Natural killer cell (primary cell): Measurements from ENCODE around the gene AKT1. TPM values are rescaled to one million over a fixed set of nuclear protein-coding genes. Genes with fewer than 3 reads are reported as not detected.

Experiments
- ATAC-seq, 3 donors: fragments of 150-1000 bp in 2 of 3; fragments of 200-7000 bp in 1 of 3; cut with Tn5 transposase; 1 replicate in 1 of 3; 2 replicates in 2 of 3; pipeline ENCODE4 v1.10.0; 2021; ENCODE audit warnings: mild to moderate bottlenecking in 2 of 3, moderate library complexity in 2 of 3
- DNase-seq, 2 donors: peaks; one replicate each; pipeline versions ENCODE4 v3.0.0 to v3.0.0-alpha.2; 2013 to 2021; ENCODE audit warnings: mixed read lengths in 1 of 2
- H3K27ac ChIP-seq: one replicate; pipeline ENCODE4 v1.5.1; 2013; ENCODE audit warnings: mild to moderate bottlenecking, low read length
- H3K27me3 ChIP-seq: one replicate; pipeline ENCODE4 v1.6.1; 2013; ENCODE audit warnings: low read length; ENCODE audit not compliant: control insufficient read depth, insufficient read depth
- H3K36me3 ChIP-seq: one replicate; pipeline ENCODE4 v1.6.1; 2013; ENCODE audit warnings: low read length; ENCODE audit not compliant: control insufficient read depth, insufficient read depth
- H3K4me1 ChIP-seq: one replicate; pipeline ENCODE4 v1.6.1; 2013; ENCODE audit warnings: low read length; ENCODE audit not compliant: control insufficient read depth, insufficient read depth
- H3K4me3 ChIP-seq: one replicate; pipeline ENCODE4 v1.5.1; 2013; ENCODE audit warnings: low read length
- H3K9me3 ChIP-seq: one replicate; pipeline ENCODE4 v1.6.1; 2013; ENCODE audit warnings: low read length; ENCODE audit not compliant: control insufficient read depth, insufficient read depth
- H3K27ac Mint-ChIP-seq, 2 donors: one replicate each; pipeline ENCODE4 v1.8.0; 2022; ENCODE audit warnings: mild to moderate bottlenecking in 2 of 2, mixed read lengths in 2 of 2, moderate library complexity in 1 of 2
- H3K27me3 Mint-ChIP-seq, 2 donors: one replicate each; pipeline ENCODE4 v1.8.0; 2022; ENCODE audit warnings: low read depth in 2 of 2, mixed read lengths in 2 of 2
- H3K36me3 Mint-ChIP-seq: one replicate; pipeline ENCODE4 v1.8.0; 2022; ENCODE audit warnings: mixed read lengths
- H3K4me1 Mint-ChIP-seq, 2 donors: one replicate each; pipeline ENCODE4 v1.8.0; 2022; ENCODE audit warnings: mixed read lengths in 2 of 2
- H3K4me3 Mint-ChIP-seq: one replicate; pipeline ENCODE4 v1.8.0; 2022; ENCODE audit warnings: mild to moderate bottlenecking, moderate library complexity, mixed read lengths
- H3K9me3 Mint-ChIP-seq, 2 donors: one replicate each; pipeline ENCODE4 v1.8.0; 2022; ENCODE audit warnings: mixed read lengths in 2 of 2
- CTCF ChIP-seq: fragments of 200-600 bp; IDR thresholded peaks from one replicate; pipeline ENCODE4 v1.8.0; 2022; ENCODE audit warnings: antibody characterized with exemption
- WGBS: methylation state at CpG from one replicate; pipeline ENCODE4 v1.1.7; 2013; ENCODE audit warnings: missing lambda C conversion rate; ENCODE audit not compliant: insufficient coverage; 5-methylcytosine and 5-hydroxymethylcytosine counted together
- intact Hi-C: fragments of 100-400 bp; cut with micrococcal nuclease; formaldehyde crosslinking; loops from one replicate; pipeline ENCODE4 v1.14.2; 2022
- total RNA-seq, 4 donors: library from RNA; stranded (reverse); fragments of 120-200 nt in 1 of 4; gene quantifications; one replicate each; pipeline versions ENCODE4 v1.2.3 to v1.2.4, GENCODE V29; 2013 to 2022

The AKT1 gene
- total RNA-seq, 3 donors from 2014 or later (not counting 1 experiment from before 2014, with no cell fraction given), result 152 to 163 (median 153) TPM

GRCh38 chr14:104770851-104771272 lies 24.7 kb downstream of the AKT1 start:
- DNase-seq (peak in 1 of 2 donors; percentile 37), ATAC-seq (no peak)
- Mint-ChIP-seq H3K27ac (no peak overlapping the region), H3K9me3 (peaks cover 0 to 2% of the 10 kb centered on the region in 2 donors), H3K36me3 (no peaks in the 10 kb centered on the region), H3K4me1 (no peaks in the 10 kb centered on the region), H3K4me3 (no peak overlapping the region), H3K27me3 (no peaks in the 10 kb centered on the region)
- H3K4me1 ChIP-seq, result peaks cover 8% of the 10 kb centered on the region
- no peaks in the 10 kb centered on the region for H3K27me3 ChIP-seq
- no peaks in the 10 kb centered on the region for H3K9me3 ChIP-seq
- H3K4me3 ChIP-seq, result no peak overlapping the region
- intact Hi-C loops, result no loop called here
- WGBS, result 88% methylated on average over 4 of the region's 5 CpGs
- peaks cover 37% of the 10 kb centered on the region for H3K36me3 ChIP-seq
- peak; percentile 54 for TF ChIP-seq CTCF
- H3K27ac ChIP-seq, result no peak overlapping the region

DNA sequence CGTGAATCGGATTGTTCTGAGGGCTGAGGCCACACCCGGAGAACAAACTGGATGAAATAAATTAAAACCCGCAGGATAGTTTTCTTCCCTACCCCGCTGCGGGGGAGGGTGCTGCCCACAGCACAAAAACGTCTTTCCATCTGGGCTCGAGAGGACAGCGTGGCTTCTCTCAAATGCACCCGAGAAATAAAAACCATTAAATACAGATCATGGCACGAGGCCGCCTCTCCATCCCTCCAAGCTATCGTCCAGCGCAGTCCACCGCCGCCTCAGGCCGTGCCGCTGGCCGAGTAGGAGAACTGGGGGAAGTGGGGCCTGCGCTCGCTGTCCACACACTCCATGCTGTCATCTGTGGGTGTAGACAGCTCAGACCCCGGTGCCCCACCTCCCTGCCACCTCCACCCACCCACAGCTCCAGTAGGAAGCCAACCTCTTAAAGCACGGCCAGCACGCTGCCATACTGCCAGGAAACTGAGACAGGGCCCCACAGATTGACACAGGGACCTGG lies 25.4 kb downstream of the AKT1 start:
- Mint-ChIP-seq H3K27ac (no peak overlapping the region), H3K27me3 (no peaks in the 10 kb centered on the region), H3K4me3 (no peak overlapping the region), H3K9me3 (peaks cover 0 to 2% of the 10 kb centered on the region in 2 donors), H3K36me3 (no peaks in the 10 kb centered on the region), H3K4me1 (no peaks in the 10 kb centered on the region)
- no peaks in the 10 kb centered on the region for H3K9me3 ChIP-seq
- intact Hi-C loops, result no loop called here
- DNase-seq (no peak), ATAC-seq (no peak)
- no peaks in the 10 kb centered on the region for H3K27me3 ChIP-seq
- peaks cover 35% of the 10 kb centered on the region for H3K36me3 ChIP-seq
- H3K4me3 ChIP-seq, result no peak overlapping the region
- TF ChIP-seq CTCF, result no peak
- peaks cover 8% of the 10 kb centered on the region for H3K4me1 ChIP-seq
- 97% methylated on average over 24 of the region's 24 CpGs for WGBS
- no peak overlapping the region for H3K27ac ChIP-seq

DNA sequence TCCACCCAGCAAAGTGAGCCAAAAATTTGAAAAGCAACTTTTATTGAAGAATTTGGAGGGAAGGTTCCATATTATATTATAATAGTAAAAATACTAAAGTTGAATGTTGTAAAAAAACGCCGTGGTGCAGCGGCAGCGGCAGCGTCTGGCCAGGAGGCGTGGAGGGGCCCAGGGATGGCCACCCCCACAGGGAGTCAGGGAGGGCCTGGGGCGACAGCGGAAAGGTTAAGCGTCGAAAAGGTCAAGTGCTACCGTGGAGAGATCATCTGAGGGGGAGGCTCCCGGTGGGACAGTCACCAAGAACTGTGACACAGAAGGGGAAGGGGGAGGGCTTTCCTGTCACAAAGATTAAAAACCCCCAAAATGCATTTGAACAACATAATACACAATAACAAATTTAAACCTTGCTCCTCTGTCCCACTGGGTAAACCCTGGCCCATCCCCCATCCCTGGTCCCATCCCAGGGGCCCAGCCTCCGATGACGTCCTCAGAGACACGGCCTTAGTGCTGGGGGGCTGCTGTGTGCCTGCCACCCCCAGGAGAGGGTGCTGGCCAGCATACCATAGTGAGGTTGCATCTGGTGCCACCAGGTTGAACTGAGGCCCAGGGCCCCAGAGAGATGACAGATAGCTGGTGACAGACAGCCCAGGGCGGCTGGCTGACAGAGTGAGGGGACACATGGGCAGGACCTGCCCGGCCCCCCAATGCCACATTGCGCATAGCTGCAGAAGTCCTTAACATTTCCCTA lies 26.1 kb downstream of the AKT1 start:
- no peak for TF ChIP-seq CTCF
- peaks cover 0 to 2% of the 10 kb centered on the region in 2 donors for H3K9me3 Mint-ChIP-seq
- ATAC-seq (no peak), DNase-seq (no peak)
- H3K27me3 ChIP-seq, result no peaks in the 10 kb centered on the region
- H3K9me3 ChIP-seq, result no peaks in the 10 kb centered on the region
- H3K36me3 ChIP-seq, result peaks cover 32% of the 10 kb centered on the region
- no peaks in the 10 kb centered on the region for H3K27me3 Mint-ChIP-seq
- WGBS, result 89% methylated on average over 17 of the region's 18 CpGs
- no peaks in the 10 kb centered on the region for H3K4me1 Mint-ChIP-seq
- intact Hi-C loops, result no loop called here
- H3K27ac Mint-ChIP-seq, result peak overlapping the region in 1 of 2 donors; percentile 42
- no peak overlapping the region for H3K27ac ChIP-seq
- H3K4me3 Mint-ChIP-seq, result no peak overlapping the region
- H3K36me3 Mint-ChIP-seq, result no peaks in the 10 kb centered on the region
- H3K4me3 ChIP-seq, result no peak overlapping the region
- peaks cover 8% of the 10 kb centered on the region for H3K4me1 ChIP-seq
